Activated CD4-positive, alpha-beta T cell treated with anti-CD3 and anti-CD28 coated beads for 1 hour (primary cell): ENCODE data around the gene SPTLC3.

Experiments
- DNase-seq: peaks from one replicate; pipeline ENCODE4 v3.0.0-alpha.2; 2020

SPTLC3 gene

GRCh38 chr20:13205848-13206434 lies 197.2 kb downstream of the SPTLC3 start:
- DNase-seq = no peak

DNA sequence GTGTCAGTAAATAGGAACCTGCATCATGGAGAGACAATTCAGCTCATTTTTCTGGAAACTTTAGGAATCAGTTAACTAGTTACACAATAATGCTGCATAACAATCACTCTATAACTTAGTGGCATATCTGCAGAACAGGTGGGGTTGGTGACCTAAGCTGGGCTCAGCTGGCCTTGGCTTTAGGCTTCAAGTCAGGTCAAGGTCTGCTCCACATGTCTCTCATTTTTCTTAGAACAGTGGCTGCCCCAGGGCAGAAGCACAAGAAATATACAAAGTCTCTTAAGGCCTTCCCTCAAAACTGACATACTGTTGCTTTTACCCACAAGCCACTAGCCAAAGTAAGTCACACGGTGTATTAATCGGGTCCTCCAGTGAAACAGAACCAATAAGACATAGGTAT lies 198.2 kb downstream of the SPTLC3 start:
- no peak for DNase-seq

DNA sequence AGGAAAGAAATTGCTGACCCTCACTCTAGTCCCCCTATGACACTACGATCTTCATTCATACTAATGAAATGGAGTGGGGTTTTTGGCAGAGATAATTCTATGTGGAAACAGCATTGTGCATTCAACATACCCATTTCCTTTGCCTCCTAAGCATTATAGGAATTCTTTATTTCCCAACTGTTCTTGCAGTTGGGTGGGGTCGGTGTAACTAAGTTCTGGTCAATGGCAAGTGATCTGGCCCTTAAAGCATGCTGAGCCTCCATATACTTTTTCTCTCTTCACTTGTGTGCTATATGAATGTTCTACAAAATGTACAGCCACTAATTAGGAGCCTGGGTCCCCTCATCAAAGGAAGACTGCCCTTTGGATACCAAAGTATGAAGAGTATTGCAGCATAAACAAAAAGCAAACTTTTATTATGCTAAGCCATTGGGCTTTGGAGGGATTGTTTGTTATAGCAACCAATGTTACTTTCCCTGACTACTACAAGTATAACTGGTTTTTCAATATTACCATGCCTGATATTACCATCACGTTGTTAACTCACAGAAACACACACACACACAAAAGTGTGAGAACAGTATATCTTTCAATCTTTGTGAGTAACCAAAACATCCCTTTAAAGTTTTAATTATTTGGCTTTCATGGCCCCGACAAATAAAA lies 203.3 kb downstream of the SPTLC3 start:
- no peak for DNase-seq

GRCh38 chr20:13212750-13213149 lies 204.0 kb downstream of the SPTLC3 start:
- no peak for DNase-seq

DNA sequence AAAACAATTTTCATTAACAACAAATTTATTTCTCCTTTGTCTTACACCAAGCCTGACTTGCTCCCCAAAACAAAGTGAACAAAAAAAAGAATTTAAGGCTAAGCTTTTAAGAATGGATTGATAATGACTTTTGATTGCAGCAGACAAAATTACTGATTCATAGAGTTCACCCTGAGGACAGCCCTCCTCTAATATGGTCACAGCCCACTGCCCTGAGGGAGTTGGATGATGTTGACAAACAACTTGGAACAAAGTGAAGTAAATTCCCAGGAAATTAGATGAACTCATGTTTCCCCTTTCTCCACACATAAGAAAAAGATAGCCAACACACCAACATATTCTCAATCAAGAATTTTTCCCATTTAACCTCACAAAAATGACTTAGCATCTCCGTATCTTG lies 204.6 kb downstream of the SPTLC3 start:
- DNase-seq = no peak

GRCh38 chr20:13216533-13216932 lies 207.8 kb downstream of the SPTLC3 start:
- DNase-seq = no peak
